ENCODE data around the gene SLC38A10.

Gene SLC38A10

GRCh38 chr17:81245024-81245664 lies 50.0 kb downstream of the SLC38A10 start:
- Histone ChIP-seq H3K4me1 (ENCODE audit: insufficient read depth, low read length) (peaks cover 8% of the 10 kb centered on the region), H3K27me3 (ENCODE audit: insufficient read depth, low read length) (no peaks in the 10 kb centered on the region), H3K4me3 (ENCODE audit: low read length) (no peak overlapping the region), H3K36me3 (ENCODE audit: insufficient read depth, low read length) (peaks cover 17% of the 10 kb centered on the region), H2AFZ (ENCODE audit: low read depth, low read length) (no peak overlapping the region), H3K9me3 (ENCODE audit: low read length) (no peaks in the 10 kb centered on the region)

- Histone ChIP-seq H3K36me3 (ENCODE audit: insufficient read depth, low read length) (peaks cover 13% of the 10 kb centered on the region), H3K9me3 (ENCODE audit: low read length) (no peaks in the 10 kb centered on the region), H2AFZ (ENCODE audit: low read depth, low read length) (no peak overlapping the region), H3K27me3 (ENCODE audit: insufficient read depth, low read length) (no peaks in the 10 kb centered on the region), H3K4me3 (ENCODE audit: low read length) (no peak overlapping the region), H3K4me1 (ENCODE audit: insufficient read depth, low read length) (peaks cover 11% of the 10 kb centered on the region)
Measured at GRCh38 chr17:81244358-81245023, 50.6 kb downstream of the SLC38A10 start.

GRCh38 chr17:81243333-81243664 lies 51.8 kb downstream of the SLC38A10 start:
- H2AFZ ChIP-seq (ENCODE audit: low read depth, low read length): no peak overlapping the region
- peaks cover 10% of the 10 kb centered on the region for H3K36me3 ChIP-seq (ENCODE audit: insufficient read depth, low read length)
- H3K4me3 ChIP-seq (ENCODE audit: low read length): no peak overlapping the region
- no peaks in the 10 kb centered on the region for H3K27me3 ChIP-seq (ENCODE audit: insufficient read depth, low read length)
- H3K9me3 ChIP-seq (ENCODE audit: low read length): no peaks in the 10 kb centered on the region
- peaks cover 12% of the 10 kb centered on the region for H3K4me1 ChIP-seq (ENCODE audit: insufficient read depth, low read length)

- no peak overlapping the region for H3K4me3 ChIP-seq (ENCODE audit: low read length)
Measured at GRCh38 chr17:81242421-81243332, 52.4 kb downstream of the SLC38A10 start.

GRCh38 chr17:81241648-81242420 lies 53.3 kb downstream of the SLC38A10 start:
- no peak overlapping the region for H2AFZ ChIP-seq (ENCODE audit: low read depth, low read length)
- H3K4me3 ChIP-seq (ENCODE audit: low read length): no peak overlapping the region
- H3K9me3 ChIP-seq (ENCODE audit: low read length): no peaks in the 10 kb centered on the region
- H3K27me3 ChIP-seq (ENCODE audit: insufficient read depth, low read length): no peaks in the 10 kb centered on the region
- peaks cover 22% of the 10 kb centered on the region for H3K4me1 ChIP-seq (ENCODE audit: insufficient read depth, low read length)
- peaks cover 10% of the 10 kb centered on the region for H3K36me3 ChIP-seq (ENCODE audit: insufficient read depth, low read length)

More at GRCh38 chr17:81242421-81243332, 52.4 kb downstream of the SLC38A10 start:
- Histone ChIP-seq H2AFZ (ENCODE audit: low read depth, low read length) (no peak overlapping the region), H3K36me3 (ENCODE audit: insufficient read depth, low read length) (peaks cover 10% of the 10 kb centered on the region), H3K9me3 (ENCODE audit: low read length) (no peaks in the 10 kb centered on the region), H3K4me1 (ENCODE audit: insufficient read depth, low read length) (peaks cover 18% of the 10 kb centered on the region), H3K27me3 (ENCODE audit: insufficient read depth, low read length) (no peaks in the 10 kb centered on the region)

- no peak overlapping the region for H3K4me3 ChIP-seq (ENCODE audit: low read length)
- peaks cover 10% of the 10 kb centered on the region for H3K36me3 ChIP-seq (ENCODE audit: insufficient read depth, low read length)
- no peak overlapping the region for H2AFZ ChIP-seq (ENCODE audit: low read depth, low read length)
- no peaks in the 10 kb centered on the region for H3K9me3 ChIP-seq (ENCODE audit: low read length)
- H3K27me3 ChIP-seq (ENCODE audit: insufficient read depth, low read length): no peaks in the 10 kb centered on the region
- peaks cover 22% of the 10 kb centered on the region for H3K4me1 ChIP-seq (ENCODE audit: insufficient read depth, low read length)
Measured at GRCh38 chr17:81241203-81241602, 53.9 kb downstream of the SLC38A10 start.

GRCh38 chr17:81240761-81241160 lies 54.3 kb downstream of the SLC38A10 start:
- peaks cover 22% of the 10 kb centered on the region for H3K4me1 ChIP-seq (ENCODE audit: insufficient read depth, low read length)
- no peak overlapping the region for H2AFZ ChIP-seq (ENCODE audit: low read depth, low read length)
- peaks cover 10% of the 10 kb centered on the region for H3K36me3 ChIP-seq (ENCODE audit: insufficient read depth, low read length)
- no peaks in the 10 kb centered on the region for H3K27me3 ChIP-seq (ENCODE audit: insufficient read depth, low read length)
- H3K9me3 ChIP-seq (ENCODE audit: low read length): no peaks in the 10 kb centered on the region
- no peak overlapping the region for H3K4me3 ChIP-seq (ENCODE audit: low read length)

GRCh38 chr17:81239714-81240555 lies 55.2 kb downstream of the SLC38A10 start:
- H2AFZ ChIP-seq (ENCODE audit: low read depth, low read length): no peak overlapping the region
- H3K4me1 ChIP-seq (ENCODE audit: insufficient read depth, low read length): peaks cover 22% of the 10 kb centered on the region
- H3K27me3 ChIP-seq (ENCODE audit: insufficient read depth, low read length): no peaks in the 10 kb centered on the region
- peaks cover 10% of the 10 kb centered on the region for H3K36me3 ChIP-seq (ENCODE audit: insufficient read depth, low read length)
- no peaks in the 10 kb centered on the region for H3K9me3 ChIP-seq (ENCODE audit: low read length)
- peak overlapping the region; percentile 90 for H3K4me3 ChIP-seq (ENCODE audit: low read length)

GRCh38 chr17:81238815-81239713 lies 56.0 kb downstream of the SLC38A10 start, which contains the start of the genes NDUFAF8 and TEPSIN:
NDUFAF8 (plus strand) TSS chr17:81239318; CDS start chr17:81239364, 46 bp downstream.
TEPSIN (minus strand) TSS chr17:81239055; CDS start chr17:81239033, 22 bp downstream.
- peaks cover 22% of the 10 kb centered on the region for H3K4me1 ChIP-seq (ENCODE audit: insufficient read depth, low read length)
- H2AFZ ChIP-seq (ENCODE audit: low read depth, low read length): peak within 1 kb of the TSS; percentile 33
- no peaks in the 10 kb centered on the region for H3K27me3 ChIP-seq (ENCODE audit: insufficient read depth, low read length)
- peak within 1 kb of the TSS; percentile 90 for H3K4me3 ChIP-seq (ENCODE audit: low read length)
- peaks cover 10% of the 10 kb centered on the region for H3K36me3 ChIP-seq (ENCODE audit: insufficient read depth, low read length)
- no peaks in the 10 kb centered on the region for H3K9me3 ChIP-seq (ENCODE audit: low read length)

- no peaks in the 10 kb centered on the region for H3K9me3 ChIP-seq (ENCODE audit: low read length)
- H3K27me3 ChIP-seq (ENCODE audit: insufficient read depth, low read length): no peaks in the 10 kb centered on the region
- peaks cover 22% of the 10 kb centered on the region for H3K4me1 ChIP-seq (ENCODE audit: insufficient read depth, low read length)
Measured at GRCh38 chr17:81238490-81238814, 56.7 kb downstream of the SLC38A10 start.

More at GRCh38 chr17:81238490-81238814, 56.7 kb downstream of the SLC38A10 start:
- peak overlapping the region; percentile 90 for H3K4me3 ChIP-seq (ENCODE audit: low read length)
- H2AFZ ChIP-seq (ENCODE audit: low read depth, low read length): peak overlapping the region; percentile 33
- H3K36me3 ChIP-seq (ENCODE audit: insufficient read depth, low read length): peaks cover 10% of the 10 kb centered on the region

Measured in neuron (in vitro differentiated cells).